ENCODE results near the gene CD8B. TPM values are rescaled to one million over a fixed set of nuclear protein-coding genes. Genes with fewer than 3 reads are reported as not detected.
A peak's percentile ranks its signal among the peaks of the same experiment; 100 is the strongest.
"Not testable (repeated sequence)": the region's sequence is repeated elsewhere in the genome, so short reads cannot be mapped to it uniquely, and the experiment has no call there.

Gene CD8B
- total RNA-seq, result 1.1 TPM

DNA sequence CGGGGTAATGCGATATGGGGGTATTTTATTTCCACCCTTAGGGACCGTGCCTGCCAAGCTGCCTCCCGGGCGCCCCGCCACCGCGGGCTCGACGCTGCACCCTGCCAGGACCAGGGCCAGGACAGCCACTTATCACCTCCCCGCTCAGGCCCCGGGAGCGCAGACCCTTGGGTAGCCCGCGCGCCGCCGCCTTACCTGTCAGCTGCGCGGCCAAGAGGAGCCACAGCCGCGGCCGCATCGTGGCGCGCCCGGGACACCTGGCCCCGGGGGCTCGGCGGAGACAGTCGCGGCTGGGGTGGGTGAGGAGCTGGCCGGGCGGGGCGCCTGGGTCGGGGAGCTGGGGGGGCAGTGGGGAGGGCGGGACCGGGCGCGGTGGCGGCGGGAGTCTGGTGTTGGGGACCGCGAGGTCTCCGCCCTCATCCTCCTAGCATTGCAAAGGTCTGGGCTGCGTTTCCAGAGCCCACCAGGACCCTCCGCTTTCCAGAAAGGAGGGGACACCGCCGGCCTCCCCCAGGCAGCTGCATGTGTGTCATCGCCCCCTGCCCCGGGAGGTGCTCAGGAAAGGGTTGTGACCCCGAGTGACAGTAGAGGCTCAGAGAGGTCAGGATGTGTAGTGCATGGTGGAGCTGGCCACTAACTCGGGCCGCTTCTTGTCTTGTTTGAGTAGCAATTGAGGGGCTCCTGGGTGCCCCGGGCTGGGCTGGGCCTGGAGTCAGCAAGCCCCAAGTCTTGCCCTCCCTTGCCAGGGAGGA is at the start of gene CD8B:
CD8B (minus strand) TSS at position 259 of the 752 bp plus-strand sequence; CDS start at position 238, 21 bp downstream.
- DNase-seq (ENCODE audit: low spot score); intact Hi-C loops (cut with DNase I); ATAC-seq: not testable (repeated sequence)

GRCh38 chr2:86905868-86906267 is 44.2 kb upstream of the CD8B start:
- not testable (repeated sequence) for DNase-seq (ENCODE audit: low spot score); ATAC-seq

GRCh38 chr2:86900687-86901086 is 39.0 kb upstream of the CD8B start:
- ATAC-seq; DNase-seq (ENCODE audit: low spot score); intact Hi-C loops (cut with DNase I): not testable (repeated sequence)

More at GRCh38 chr2:86905868-86906267, 44.2 kb upstream of the CD8B start:
- intact Hi-C loops (cut with DNase I), result not testable (repeated sequence)

DNA sequence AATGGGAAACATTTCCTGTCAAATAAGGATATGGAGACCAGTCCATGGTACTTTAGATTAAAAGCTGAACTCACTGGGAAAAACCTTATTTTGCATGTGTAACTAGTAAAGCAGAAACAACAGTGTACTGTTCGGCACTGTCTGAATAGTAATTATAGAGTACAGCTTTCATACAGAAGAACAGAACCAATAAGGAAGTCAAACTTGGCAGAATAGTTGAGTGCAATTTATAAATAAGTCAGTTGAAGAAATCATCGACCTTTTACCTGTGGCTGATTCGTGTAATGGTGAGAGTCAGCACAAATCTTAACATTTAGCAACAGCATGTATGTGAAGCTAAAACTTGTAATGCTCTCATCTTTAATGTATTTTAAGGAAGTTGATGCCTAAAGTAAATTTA is 24.3 kb upstream of the CD8B start:
- intact Hi-C loops (cut with DNase I); DNase-seq (ENCODE audit: low spot score); ATAC-seq: not testable (repeated sequence)

- intact Hi-C loops (cut with DNase I); DNase-seq (ENCODE audit: low spot score): not testable (repeated sequence)
These were observed 21.2 kb upstream of the CD8B start for GRCh38 chr2:86882865-86883264.

DNA sequence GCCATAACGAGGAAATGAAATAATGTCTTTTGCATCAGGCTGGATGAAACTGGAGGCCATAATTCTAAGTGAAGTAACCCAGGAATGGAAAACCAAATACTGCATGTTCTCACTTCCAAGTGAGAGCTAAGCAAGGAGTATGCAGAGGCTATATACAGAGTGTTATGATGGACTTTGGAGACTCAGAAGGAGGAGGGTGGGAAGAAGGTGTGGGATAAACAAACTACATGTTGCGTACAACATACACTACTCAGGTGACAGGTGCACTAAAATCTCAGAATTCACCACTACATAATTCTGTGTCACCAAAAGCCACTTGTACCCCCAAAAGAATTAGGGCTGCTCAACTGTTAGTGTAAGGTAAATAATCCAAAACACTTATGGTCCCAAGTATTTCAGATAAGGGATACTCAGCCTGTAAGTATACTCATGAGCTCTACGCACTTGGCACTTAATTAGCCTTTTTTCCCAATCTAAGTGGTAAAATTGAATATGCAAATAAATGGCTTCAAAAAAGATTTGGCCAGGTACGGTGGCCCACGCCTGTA is 20.5 kb upstream of the CD8B start:
- ATAC-seq; intact Hi-C loops (cut with DNase I); DNase-seq (ENCODE audit: low spot score): not testable (repeated sequence)

More at GRCh38 chr2:86882865-86883264, 21.2 kb upstream of the CD8B start:
- not testable (repeated sequence) for ATAC-seq

DNA sequence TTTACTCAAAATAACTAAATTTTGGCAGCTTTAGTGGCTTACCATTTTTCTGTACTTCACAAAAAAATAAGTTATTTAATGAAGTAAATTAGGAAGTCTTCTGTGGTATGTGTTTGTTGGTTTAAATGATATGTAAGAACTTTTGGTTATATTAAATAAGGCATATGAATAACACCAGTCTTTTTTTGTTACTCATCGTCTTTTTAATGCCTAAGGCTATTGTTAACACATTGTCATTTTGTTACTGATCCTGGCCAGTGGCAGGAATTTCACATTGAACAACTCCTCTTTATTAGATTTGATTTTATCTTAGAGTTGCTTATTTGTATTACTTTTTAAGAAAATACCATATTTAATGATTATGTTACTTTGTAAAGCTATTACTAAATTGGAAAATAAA is 17.3 kb upstream of the CD8B start:
- DNase-seq (ENCODE audit: low spot score); ATAC-seq; intact Hi-C loops (cut with DNase I): not testable (repeated sequence)

DNA sequence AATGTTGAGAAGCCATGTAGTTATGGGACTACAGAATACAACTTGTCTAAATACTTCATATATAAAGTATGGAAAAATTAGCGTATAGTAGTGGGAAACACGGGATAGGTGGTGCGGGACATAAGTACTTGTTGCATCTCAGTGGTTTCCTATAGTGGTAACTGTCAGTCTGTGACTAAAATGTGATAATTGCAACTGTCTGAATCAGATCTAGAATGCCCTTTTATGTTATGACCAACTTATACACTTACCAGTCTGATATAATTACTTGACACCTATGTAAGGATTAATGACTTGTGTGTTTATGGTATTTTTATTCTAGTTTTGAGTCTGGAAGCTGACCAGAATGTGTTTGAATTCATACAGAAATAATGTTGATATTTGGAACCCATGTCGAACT is 9.3 kb upstream of the CD8B start:
- DNase-seq (ENCODE audit: low spot score); intact Hi-C loops (cut with DNase I); ATAC-seq: not testable (repeated sequence)

GRCh38 chr2:86868895-86869468 is 7.3 kb upstream of the CD8B start:
- DNase-seq (ENCODE audit: low spot score); ATAC-seq; intact Hi-C loops (cut with DNase I): not testable (repeated sequence)

DNA sequence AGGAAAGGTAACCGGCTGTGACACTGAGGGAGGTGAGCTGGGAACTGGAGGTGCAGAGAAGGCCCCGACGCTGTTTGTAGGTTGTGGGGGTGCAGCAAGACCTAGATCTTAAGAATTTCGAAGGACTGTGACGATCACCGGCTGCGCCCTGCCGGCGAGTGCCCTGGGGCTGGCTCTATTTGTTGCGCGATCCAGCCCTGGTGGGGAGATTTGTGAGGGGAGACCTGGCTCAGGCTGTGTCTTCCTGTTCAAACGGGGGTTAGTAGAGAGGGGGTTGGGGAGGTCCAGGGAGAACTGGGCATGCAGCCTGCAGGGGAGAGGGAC is 656 bp upstream of the CD8B start:
- DNase-seq (ENCODE audit: low spot score); ATAC-seq; intact Hi-C loops (cut with DNase I): not testable (repeated sequence)

DNA sequence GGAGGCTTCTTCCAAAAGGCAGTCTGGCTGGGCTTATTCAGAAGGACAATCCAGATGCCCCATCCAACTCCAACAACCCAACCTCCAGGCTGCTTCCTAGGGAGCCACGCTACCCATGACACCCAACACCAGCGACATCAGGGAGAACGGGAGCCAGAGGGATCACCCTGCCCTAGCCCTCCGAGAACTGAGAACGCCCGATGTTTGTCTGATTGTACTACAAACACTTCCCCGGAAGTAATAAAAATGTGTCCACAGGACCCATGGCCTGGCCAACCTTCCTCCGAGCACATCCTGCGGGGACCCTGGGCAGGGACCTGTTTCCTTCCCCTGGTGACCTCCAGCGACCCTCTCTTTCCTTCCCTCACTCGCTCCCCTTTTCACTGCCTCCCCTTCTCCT is 511 bp downstream of the CD8B start:
- intact Hi-C loops (cut with DNase I); DNase-seq (ENCODE audit: low spot score): not testable (repeated sequence)
- peak; percentile 18 for ATAC-seq

GRCh38 chr2:86860573-86860972 is 1.1 kb downstream of the CD8B start:
- ATAC-seq; DNase-seq (ENCODE audit: low spot score); intact Hi-C loops (cut with DNase I): not testable (repeated sequence)

GRCh38 chr2:86857688-86858087 is 4.0 kb downstream of the CD8B start:
- ATAC-seq; intact Hi-C loops (cut with DNase I); DNase-seq (ENCODE audit: low spot score): not testable (repeated sequence)

DNA sequence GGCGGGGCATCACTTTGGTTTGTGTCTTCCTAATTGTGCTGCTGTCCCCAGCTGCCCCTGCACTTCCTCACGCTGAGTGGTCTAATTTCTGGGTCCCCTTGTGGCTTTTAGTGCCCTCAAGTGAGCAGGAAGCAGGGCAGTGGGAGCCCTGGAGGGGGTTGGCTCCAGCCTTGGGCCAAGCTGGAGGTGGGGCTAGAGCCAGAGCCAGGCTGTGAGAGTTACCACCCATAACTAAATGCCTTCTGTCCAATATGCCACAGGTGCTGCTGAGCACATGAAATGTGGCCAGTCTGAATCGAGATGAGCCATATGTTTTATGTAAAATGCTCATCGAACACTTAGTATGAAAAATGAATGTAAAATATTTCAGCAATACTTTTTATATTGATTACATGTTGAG is 5.2 kb downstream of the CD8B start:
- DNase-seq (ENCODE audit: low spot score); ATAC-seq: not testable (repeated sequence)

DNA sequence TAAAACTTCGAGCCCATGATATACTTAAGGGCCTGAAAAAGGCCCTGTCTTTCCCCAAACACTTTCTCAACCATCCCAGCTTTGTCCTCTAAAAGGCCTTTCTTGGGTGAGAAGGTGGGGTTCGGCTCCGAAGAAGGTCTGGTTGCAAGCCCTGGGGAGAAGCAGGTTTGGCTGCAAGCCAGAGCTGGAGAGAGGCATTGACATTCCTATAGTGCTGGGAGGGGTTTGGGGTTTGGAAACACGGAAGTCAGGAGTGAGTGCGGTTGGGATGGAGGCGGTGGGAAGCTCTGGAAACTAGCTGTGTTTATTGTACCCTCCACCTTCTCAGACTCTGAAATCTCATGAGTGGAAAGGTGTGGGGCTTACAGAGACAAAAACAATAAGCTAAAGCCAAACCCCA is 5.7 kb downstream of the CD8B start:
- ATAC-seq; DNase-seq (ENCODE audit: low spot score); intact Hi-C loops (cut with DNase I): not testable (repeated sequence)

More for the DNA sequence above, 5.2 kb downstream of the CD8B start:
- intact Hi-C loops (cut with DNase I), result not testable (repeated sequence)

DNA sequence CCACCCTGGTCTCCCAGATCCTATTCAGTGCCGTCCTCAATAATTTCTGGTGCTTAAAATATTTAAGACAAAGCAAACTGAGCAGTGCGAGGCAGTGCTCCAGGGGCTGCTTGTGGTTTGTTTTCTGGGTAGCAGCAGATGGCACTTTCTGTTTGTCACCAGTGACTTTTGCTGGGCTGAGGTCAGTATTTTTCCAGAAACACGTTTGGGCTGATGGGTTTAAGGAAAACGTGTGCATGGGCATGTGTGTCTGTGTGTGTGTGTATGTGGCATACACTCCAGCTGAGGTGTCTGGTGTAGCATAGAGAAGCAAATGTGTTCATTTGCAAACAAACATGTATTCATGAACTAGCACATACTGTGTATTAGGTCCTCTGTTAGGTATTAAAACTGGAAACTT is 10.1 kb downstream of the CD8B start:
- ATAC-seq, result not testable (repeated sequence)

GRCh38 chr2:86842607-86843234 is 19.0 kb downstream of the CD8B start:
- DNase-seq (ENCODE audit: low spot score); ATAC-seq; intact Hi-C loops (cut with DNase I): not testable (repeated sequence)

More for the DNA sequence above, 10.1 kb downstream of the CD8B start:
- DNase-seq (ENCODE audit: low spot score); intact Hi-C loops (cut with DNase I): not testable (repeated sequence)

- ATAC-seq; DNase-seq (ENCODE audit: low spot score); intact Hi-C loops (cut with DNase I): not testable (repeated sequence)
These were observed 20.4 kb downstream of the CD8B start for GRCh38 chr2:86841330-86841729.

All from sciatic nerve (tissue), 2 donors.